Endothelial cell of umbilical vein (primary cell): ENCODE results near the gene NDC80.

Experiments
- EZH2 ChIP-seq: IDR thresholded peaks from 2 replicates; pipeline ENCODE4 v1.6.1; 2012; ENCODE audit warnings: borderline replicate concordance, low read depth, mild to moderate bottlenecking, moderate library complexity, low read length, inconsistent platforms; ENCODE audit not compliant: severe bottlenecking
- FOS ChIP-seq: IDR thresholded peaks from 2 replicates; pipeline ENCODE4 v1.6.1; 2011; ENCODE audit warnings: mild to moderate bottlenecking, low read length, moderate library complexity, borderline replicate concordance; ENCODE audit not compliant: insufficient read depth
- JUN ChIP-seq: IDR thresholded peaks from 2 replicates; pipeline ENCODE4 v1.6.1; 2011; ENCODE audit warnings: borderline replicate concordance, low read depth; ENCODE audit not compliant: insufficient read length, insufficient read depth
- MAX ChIP-seq: IDR thresholded peaks from 2 replicates; pipeline ENCODE4 v1.6.1; 2011; ENCODE audit not compliant: insufficient read depth, insufficient read length
- POLR2A ChIP-seq: IDR thresholded peaks from 2 replicates; pipeline ENCODE4 v1.6.1; 2012; ENCODE audit warnings: low read depth, mild to moderate bottlenecking, control low read depth, low read length
- POLR2AphosphoS5 ChIP-seq: IDR thresholded peaks from 2 replicates; pipeline ENCODE4 v1.6.1; 2012; ENCODE audit warnings: low read depth, mild to moderate bottlenecking, control low read depth, low read length, moderate library complexity; ENCODE audit not compliant: insufficient read depth
- TF ChIP-seq, protein P1 (sequence below), 2 donors: IDR thresholded peaks; 1 replicate in 1 of 2; 2 replicates in 1 of 2; pipeline ENCODE4 v1.5.1; 2011; ENCODE audit warnings: low read length in 2 of 2, mild to moderate bottlenecking in 2 of 2, moderate library complexity in 2 of 2, control low read depth in 1 of 2, inconsistent platforms in 1 of 2, low read depth in 1 of 2; ENCODE audit not compliant: insufficient read depth in 1 of 2; ENCODE audit errors: extremely low read depth in 1 of 2

GRCh38 chr18:2531751-2532150 is 39.6 kb upstream of the NDC80 start:
- TF ChIP-seq POLR2AphosphoS5, result no peak
- TF ChIP-seq, protein P1, sequence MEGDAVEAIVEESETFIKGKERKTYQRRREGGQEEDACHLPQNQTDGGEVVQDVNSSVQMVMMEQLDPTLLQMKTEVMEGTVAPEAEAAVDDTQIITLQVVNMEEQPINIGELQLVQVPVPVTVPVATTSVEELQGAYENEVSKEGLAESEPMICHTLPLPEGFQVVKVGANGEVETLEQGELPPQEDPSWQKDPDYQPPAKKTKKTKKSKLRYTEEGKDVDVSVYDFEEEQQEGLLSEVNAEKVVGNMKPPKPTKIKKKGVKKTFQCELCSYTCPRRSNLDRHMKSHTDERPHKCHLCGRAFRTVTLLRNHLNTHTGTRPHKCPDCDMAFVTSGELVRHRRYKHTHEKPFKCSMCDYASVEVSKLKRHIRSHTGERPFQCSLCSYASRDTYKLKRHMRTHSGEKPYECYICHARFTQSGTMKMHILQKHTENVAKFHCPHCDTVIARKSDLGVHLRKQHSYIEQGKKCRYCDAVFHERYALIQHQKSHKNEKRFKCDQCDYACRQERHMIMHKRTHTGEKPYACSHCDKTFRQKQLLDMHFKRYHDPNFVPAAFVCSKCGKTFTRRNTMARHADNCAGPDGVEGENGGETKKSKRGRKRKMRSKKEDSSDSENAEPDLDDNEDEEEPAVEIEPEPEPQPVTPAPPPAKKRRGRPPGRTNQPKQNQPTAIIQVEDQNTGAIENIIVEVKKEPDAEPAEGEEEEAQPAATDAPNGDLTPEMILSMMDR (IDR thresholded peaks at IDR 0.05; ENCODE audit: extremely low read depth in 1 of 2, insufficient read depth in 1 of 2, low read depth in 1 of 2, low read length in 2 of 2), result no peak
- TF ChIP-seq EZH2, result no peak
- no peak for TF ChIP-seq MAX
- no peak for TF ChIP-seq POLR2A
- TF ChIP-seq FOS, result no peak
- no peak for TF ChIP-seq JUN
